ENCODE results near the gene BRINP3. TPM values are rescaled to one million over a fixed set of nuclear protein-coding genes. Genes with fewer than 3 reads are reported as not detected.

Gene BRINP3
- polyA plus RNA-seq, 1 donor from 2014 or later: 7.7 TPM

DNA sequence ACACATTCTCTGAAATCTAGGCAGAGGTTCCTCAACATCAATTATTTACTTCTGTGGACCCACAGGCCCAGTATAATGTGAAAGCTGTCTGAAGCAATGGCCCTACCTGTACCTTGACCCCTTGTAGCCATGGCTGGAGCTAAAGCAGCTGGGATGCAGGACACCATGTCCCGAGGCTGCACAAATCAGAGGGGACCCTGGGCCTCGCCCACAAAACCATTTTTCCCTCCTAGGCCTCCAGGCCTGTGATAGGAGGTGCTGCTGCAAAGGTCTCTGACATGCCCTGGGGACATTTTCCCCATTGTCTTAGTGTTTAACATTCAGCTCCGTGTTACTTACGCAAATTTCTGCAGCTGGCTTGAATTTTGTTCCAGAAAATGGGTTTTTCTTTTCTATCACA, 110.5 kb downstream of the BRINP3 start:
- Histone ChIP-seq H3K9me2 (ENCODE audit: insufficient read depth, low read length) (no peaks in the 10 kb centered on the region), H3K9me3 (ENCODE audit: low read length) (no peaks in the 10 kb centered on the region), H4K20me1 (ENCODE audit: insufficient read depth) (no peaks in the 10 kb centered on the region), H3K27ac (ENCODE audit: low read length) (no peak overlapping the region), H3K36me3 (ENCODE audit: insufficient read depth, low read length) (no peaks in the 10 kb centered on the region), H3K79me2 (replicated peaks; ENCODE audit: insufficient read depth, low read length) (no peaks in the 10 kb centered on the region), H3K9ac (ENCODE audit: low read length) (no peak overlapping the region), H3F3A (ENCODE audit: insufficient read depth, low read length, poor library complexity, severe bottlenecking) (no peaks in the 10 kb centered on the region), H3K27me3 (ENCODE audit: insufficient read depth, low read depth, low read length) (no peaks in the 10 kb centered on the region), H3K4me2 (ENCODE audit: low read length) (no peak overlapping the region), H3K4me3 (ENCODE audit: low read length) (no peak overlapping the region), H2AFZ (ENCODE audit: low read depth, low read length) (no peak overlapping the region)
- TF ChIP-seq, protein P1, sequence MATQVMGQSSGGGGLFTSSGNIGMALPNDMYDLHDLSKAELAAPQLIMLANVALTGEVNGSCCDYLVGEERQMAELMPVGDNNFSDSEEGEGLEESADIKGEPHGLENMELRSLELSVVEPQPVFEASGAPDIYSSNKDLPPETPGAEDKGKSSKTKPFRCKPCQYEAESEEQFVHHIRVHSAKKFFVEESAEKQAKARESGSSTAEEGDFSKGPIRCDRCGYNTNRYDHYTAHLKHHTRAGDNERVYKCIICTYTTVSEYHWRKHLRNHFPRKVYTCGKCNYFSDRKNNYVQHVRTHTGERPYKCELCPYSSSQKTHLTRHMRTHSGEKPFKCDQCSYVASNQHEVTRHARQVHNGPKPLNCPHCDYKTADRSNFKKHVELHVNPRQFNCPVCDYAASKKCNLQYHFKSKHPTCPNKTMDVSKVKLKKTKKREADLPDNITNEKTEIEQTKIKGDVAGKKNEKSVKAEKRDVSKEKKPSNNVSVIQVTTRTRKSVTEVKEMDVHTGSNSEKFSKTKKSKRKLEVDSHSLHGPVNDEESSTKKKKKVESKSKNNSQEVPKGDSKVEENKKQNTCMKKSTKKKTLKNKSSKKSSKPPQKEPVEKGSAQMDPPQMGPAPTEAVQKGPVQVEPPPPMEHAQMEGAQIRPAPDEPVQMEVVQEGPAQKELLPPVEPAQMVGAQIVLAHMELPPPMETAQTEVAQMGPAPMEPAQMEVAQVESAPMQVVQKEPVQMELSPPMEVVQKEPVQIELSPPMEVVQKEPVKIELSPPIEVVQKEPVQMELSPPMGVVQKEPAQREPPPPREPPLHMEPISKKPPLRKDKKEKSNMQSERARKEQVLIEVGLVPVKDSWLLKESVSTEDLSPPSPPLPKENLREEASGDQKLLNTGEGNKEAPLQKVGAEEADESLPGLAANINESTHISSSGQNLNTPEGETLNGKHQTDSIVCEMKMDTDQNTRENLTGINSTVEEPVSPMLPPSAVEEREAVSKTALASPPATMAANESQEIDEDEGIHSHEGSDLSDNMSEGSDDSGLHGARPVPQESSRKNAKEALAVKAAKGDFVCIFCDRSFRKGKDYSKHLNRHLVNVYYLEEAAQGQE (IDR thresholded peaks at IDR 0.05; ENCODE audit: borderline replicate concordance): no peak
- TF ChIP-seq EP300 (conservative IDR thresholded peaks at IDR 0.05; ENCODE audit: poor library complexity, severe bottlenecking) (no peak), RAD21 (conservative IDR thresholded peaks at IDR 0.05) (no peak), TAF1 (IDR thresholded peaks at IDR 0.05; ENCODE audit: low read depth) (no peak), SMC3 (conservative IDR thresholded peaks at IDR 0.05; ENCODE audit: poor library complexity) (no peak), MXI1 (conservative IDR thresholded peaks at IDR 0.05; ENCODE audit: poor library complexity, severe bottlenecking) (no peak), POLR2AphosphoS5 (IDR thresholded peaks at IDR 0.05) (no peak), EZH2 (IDR thresholded peaks at IDR 0.05; ENCODE audit: borderline replicate concordance, insufficient read depth, low read length, poor library complexity, severe bottlenecking) (no peak)
- TF ChIP-seq, protein P2, sequence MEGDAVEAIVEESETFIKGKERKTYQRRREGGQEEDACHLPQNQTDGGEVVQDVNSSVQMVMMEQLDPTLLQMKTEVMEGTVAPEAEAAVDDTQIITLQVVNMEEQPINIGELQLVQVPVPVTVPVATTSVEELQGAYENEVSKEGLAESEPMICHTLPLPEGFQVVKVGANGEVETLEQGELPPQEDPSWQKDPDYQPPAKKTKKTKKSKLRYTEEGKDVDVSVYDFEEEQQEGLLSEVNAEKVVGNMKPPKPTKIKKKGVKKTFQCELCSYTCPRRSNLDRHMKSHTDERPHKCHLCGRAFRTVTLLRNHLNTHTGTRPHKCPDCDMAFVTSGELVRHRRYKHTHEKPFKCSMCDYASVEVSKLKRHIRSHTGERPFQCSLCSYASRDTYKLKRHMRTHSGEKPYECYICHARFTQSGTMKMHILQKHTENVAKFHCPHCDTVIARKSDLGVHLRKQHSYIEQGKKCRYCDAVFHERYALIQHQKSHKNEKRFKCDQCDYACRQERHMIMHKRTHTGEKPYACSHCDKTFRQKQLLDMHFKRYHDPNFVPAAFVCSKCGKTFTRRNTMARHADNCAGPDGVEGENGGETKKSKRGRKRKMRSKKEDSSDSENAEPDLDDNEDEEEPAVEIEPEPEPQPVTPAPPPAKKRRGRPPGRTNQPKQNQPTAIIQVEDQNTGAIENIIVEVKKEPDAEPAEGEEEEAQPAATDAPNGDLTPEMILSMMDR (IDR thresholded peaks at IDR 0.05; ENCODE audit: poor library complexity, severe bottlenecking): no peak

DNA sequence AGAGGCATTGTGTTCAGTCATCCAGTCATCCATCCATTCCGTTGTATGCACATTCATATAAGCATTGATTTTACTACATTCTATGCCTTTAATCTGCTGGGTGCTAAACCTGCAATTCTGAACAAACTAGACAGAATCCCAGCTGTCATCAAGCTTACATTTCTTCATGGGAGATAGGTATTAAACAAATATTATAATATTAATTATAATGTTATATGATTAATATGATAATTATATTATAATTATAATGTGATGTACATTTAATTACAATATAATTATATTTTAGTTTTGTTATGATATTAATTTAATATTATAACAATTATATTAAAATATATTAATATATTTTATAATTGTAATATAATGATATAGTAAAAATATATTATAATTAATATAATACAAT, 112.4 kb downstream of the BRINP3 start:
- Histone ChIP-seq H3K9ac (ENCODE audit: low read length) (no peak overlapping the region), H3K79me2 (replicated peaks; ENCODE audit: insufficient read depth, low read length) (no peaks in the 10 kb centered on the region), H4K20me1 (ENCODE audit: insufficient read depth) (no peaks in the 10 kb centered on the region), H3K9me2 (ENCODE audit: insufficient read depth, low read length) (no peaks in the 10 kb centered on the region), H3F3A (ENCODE audit: insufficient read depth, low read length, poor library complexity, severe bottlenecking) (no peaks in the 10 kb centered on the region), H3K27me3 (ENCODE audit: insufficient read depth, low read depth, low read length) (no peaks in the 10 kb centered on the region), H3K4me3 (ENCODE audit: low read length) (no peak overlapping the region), H2AFZ (ENCODE audit: low read depth, low read length) (no peak overlapping the region), H3K9me3 (ENCODE audit: low read length) (no peaks in the 10 kb centered on the region), H3K36me3 (ENCODE audit: insufficient read depth, low read length) (no peaks in the 10 kb centered on the region), H3K4me2 (ENCODE audit: low read length) (no peak overlapping the region), H3K27ac (ENCODE audit: low read length) (no peak overlapping the region)
- TF ChIP-seq, protein P1 (IDR thresholded peaks at IDR 0.05; ENCODE audit: borderline replicate concordance): no peak
- TF ChIP-seq TAF1 (IDR thresholded peaks at IDR 0.05; ENCODE audit: low read depth) (no peak), EP300 (conservative IDR thresholded peaks at IDR 0.05; ENCODE audit: poor library complexity, severe bottlenecking) (no peak), RAD21 (conservative IDR thresholded peaks at IDR 0.05) (no peak), POLR2AphosphoS5 (IDR thresholded peaks at IDR 0.05) (no peak), EZH2 (IDR thresholded peaks at IDR 0.05; ENCODE audit: borderline replicate concordance, insufficient read depth, low read length, poor library complexity, severe bottlenecking) (no peak), SMC3 (conservative IDR thresholded peaks at IDR 0.05; ENCODE audit: poor library complexity) (no peak), MXI1 (conservative IDR thresholded peaks at IDR 0.05; ENCODE audit: poor library complexity, severe bottlenecking) (no peak)
- TF ChIP-seq, protein P2 (IDR thresholded peaks at IDR 0.05; ENCODE audit: poor library complexity, severe bottlenecking): no peak
